K562 (cell line): ENCODE results near the gene NDUFA5. TPM values are rescaled to one million over a fixed set of nuclear protein-coding genes. Genes with fewer than 3 reads are reported as not detected.

Experiments used
- ATF7 ChIP-seq: fragments of 450-650 bp; IDR thresholded peaks from 2 replicates; pipeline ENCODE4 v1.7.1; 2014; ENCODE audit warnings: mild to moderate bottlenecking, moderate library complexity
- CBX3 ChIP-seq, 2 experiments: IDR thresholded peaks; 1 replicate in 1 of 2; 2 replicates in 1 of 2; pipeline ENCODE4 v1.6.1; 2012; ENCODE audit warnings: inconsistent platforms in 2 of 2, low read length in 2 of 2, borderline replicate concordance in 1 of 2, control low read depth in 1 of 2
- CC2D1A ChIP-seq: fragments of 450-650 bp; IDR thresholded peaks from 2 replicates; pipeline ENCODE4 v1.6.1; 2017; ENCODE audit warnings: mild to moderate bottlenecking
- FUS ChIP-seq: fragments of 200-400 bp; formaldehyde crosslinking; optimal IDR thresholded peaks from 2 replicates; pipeline ENCODE3; 2017; ENCODE audit warnings: low read depth, low read length
- GATAD2A ChIP-seq: fragments of 450-650 bp; IDR thresholded peaks from 2 replicates; pipeline ENCODE4 v1.6.1; 2017
- GATAD2B ChIP-seq: fragments of 450-650 bp; IDR thresholded peaks from 2 replicates; pipeline ENCODE4 v1.6.1; 2017; ENCODE audit warnings: mild to moderate bottlenecking, borderline replicate concordance
- HDAC6 ChIP-seq: IDR thresholded peaks from 2 replicates; pipeline ENCODE4 v1.6.1; 2012; ENCODE audit warnings: low read depth, mild to moderate bottlenecking, control low read depth, inconsistent platforms, low read length, moderate library complexity
- HDGF ChIP-seq: fragments of 450-650 bp; IDR thresholded peaks from 2 replicates; pipeline ENCODE4 v1.6.1; 2016
- HNRNPLL ChIP-seq: fragments of 200-400 bp; formaldehyde crosslinking; IDR thresholded peaks from 2 replicates; pipeline ENCODE4 v1.6.1; 2017; ENCODE audit warnings: low read length, low read depth, mild to moderate bottlenecking; ENCODE audit not compliant: poor library complexity, severe bottlenecking
- MTA3 ChIP-seq: fragments of 450-650 bp; formaldehyde crosslinking; IDR thresholded peaks from 2 replicates; pipeline ENCODE4 v1.6.1; 2017; ENCODE audit warnings: mild to moderate bottlenecking, borderline replicate concordance
- NFXL1 ChIP-seq: fragments of 450-650 bp; formaldehyde crosslinking; IDR thresholded peaks from 2 replicates; pipeline ENCODE4 v1.4.0; 2021; ENCODE audit warnings: mild to moderate bottlenecking
- NRF1 ChIP-seq, 2 experiments: fragments of 450-650 bp; IDR thresholded peaks in 1 of 2; conservative IDR thresholded peaks in 1 of 2; 2 replicates each; pipeline ENCODE4 v1.6.1; 2014; ENCODE audit warnings: mild to moderate bottlenecking in 2 of 2
- RBM39 ChIP-seq: fragments of 200-400 bp; formaldehyde crosslinking; optimal IDR thresholded peaks from 2 replicates; pipeline ENCODE3; 2018; ENCODE audit warnings: low read depth, low read length
- SMARCC2 ChIP-seq: fragments of 450-650 bp; IDR thresholded peaks from 2 replicates; pipeline ENCODE4 v1.6.1; 2017; ENCODE audit warnings: antibody characterized with exemption, moderate library complexity, mild to moderate bottlenecking, low read depth
- STAT5A ChIP-seq: IDR thresholded peaks from 2 replicates; pipeline ENCODE4 v1.6.1; 2012; ENCODE audit warnings: low read length, inconsistent platforms, borderline replicate concordance
- TRIM28 ChIP-seq: fragments of 450-650 bp; IDR thresholded peaks from 2 replicates; pipeline ENCODE4 v1.6.1; 2017
- WHSC1 ChIP-seq: IDR thresholded peaks from one replicate; pipeline ENCODE4 v1.6.1; 2012; ENCODE audit warnings: low read length, control low read depth, inconsistent platforms
- XRCC5 ChIP-seq: fragments of 200-400 bp; formaldehyde crosslinking; IDR thresholded peaks from 2 replicates; pipeline ENCODE4 v1.6.1; 2017; ENCODE audit warnings: low read depth, mild to moderate bottlenecking, low read length
- ZEB2 ChIP-seq: fragments of 450-650 bp; IDR thresholded peaks from 2 replicates; pipeline ENCODE4 v1.6.1; 2016
- ZKSCAN8 ChIP-seq: fragments of 200-800 bp; sonication (Bioruptor generic); IDR thresholded peaks from 2 replicates; pipeline ENCODE4 v1.6.1; 2016; ENCODE audit warnings: missing genetic modification characterization, missing compliant biosample characterization
- ZNF175 ChIP-seq: fragments of 200-800 bp; sonication (Bioruptor generic); IDR thresholded peaks from 2 replicates; pipeline ENCODE4 v1.6.1; 2016; ENCODE audit warnings: low read depth, mild to moderate bottlenecking, missing genetic modification characterization, missing compliant biosample characterization
- ZNF444 ChIP-seq: fragments of 250-450 bp; sonication (Bioruptor Pico); IDR thresholded peaks from 2 replicates; pipeline ENCODE4 v1.4.0; 2020; ENCODE audit warnings: mild to moderate bottlenecking, moderate library complexity
- polyA plus RNA-seq, 8 experiments: library from polyadenylated mRNA; depleted of rRNA in 4 of 8; stranded (reverse) in 5 of 8; unstranded in 3 of 8; fragments of >200 nt; fragmentation: Nextera tagmentation in 2 of 8; fragmentation: Illumina TruSeq in 1 of 8; extraction: Ambion mirVana in 2 of 8; extraction: Trizol in 1 of 8; gene quantifications; 2 replicates each; pipeline versions ENCODE4 v1.2.1 to v1.2.3, GENCODE V29; 2011 to 2014; ENCODE audit warnings: inconsistent platforms in 1 of 8, missing spikeins in 1 of 8
- total RNA-seq, 7 experiments: library from RNA; depleted of rRNA in 6 of 7; stranded (reverse); fragments of >200 nt in 6 of 7; fragmentation: Illumina TruSeq in 2 of 7; extraction: Trizol in 2 of 7; gene quantifications; 2 replicates each; pipeline versions ENCODE4 v1.2.1 to v1.2.3, GENCODE V29; 2011 to 2021; ENCODE audit warnings: low replicate concordance in 1 of 7
- TF ChIP-seq, protein P1 (sequence below): fragments of 250-450 bp; sonication (Bioruptor Pico); IDR thresholded peaks from 2 replicates; pipeline ENCODE4 v1.4.0; 2020; ENCODE audit warnings: mild to moderate bottlenecking
- TF ChIP-seq, protein P2 (sequence below): sonication (generic); formaldehyde crosslinking; IDR thresholded peaks from 2 replicates; pipeline ENCODE4 v1.8.0; 2022; ENCODE audit warnings: mild to moderate bottlenecking, missing genetic modification reagents

NDUFA5 gene
- total and polyA plus RNA-seq, 9 of the 15 experiments (the other 6 are each of a cell fraction or from before 2014, with no cell fraction given) = 155 to 677 (median 269) TPM

DNA sequence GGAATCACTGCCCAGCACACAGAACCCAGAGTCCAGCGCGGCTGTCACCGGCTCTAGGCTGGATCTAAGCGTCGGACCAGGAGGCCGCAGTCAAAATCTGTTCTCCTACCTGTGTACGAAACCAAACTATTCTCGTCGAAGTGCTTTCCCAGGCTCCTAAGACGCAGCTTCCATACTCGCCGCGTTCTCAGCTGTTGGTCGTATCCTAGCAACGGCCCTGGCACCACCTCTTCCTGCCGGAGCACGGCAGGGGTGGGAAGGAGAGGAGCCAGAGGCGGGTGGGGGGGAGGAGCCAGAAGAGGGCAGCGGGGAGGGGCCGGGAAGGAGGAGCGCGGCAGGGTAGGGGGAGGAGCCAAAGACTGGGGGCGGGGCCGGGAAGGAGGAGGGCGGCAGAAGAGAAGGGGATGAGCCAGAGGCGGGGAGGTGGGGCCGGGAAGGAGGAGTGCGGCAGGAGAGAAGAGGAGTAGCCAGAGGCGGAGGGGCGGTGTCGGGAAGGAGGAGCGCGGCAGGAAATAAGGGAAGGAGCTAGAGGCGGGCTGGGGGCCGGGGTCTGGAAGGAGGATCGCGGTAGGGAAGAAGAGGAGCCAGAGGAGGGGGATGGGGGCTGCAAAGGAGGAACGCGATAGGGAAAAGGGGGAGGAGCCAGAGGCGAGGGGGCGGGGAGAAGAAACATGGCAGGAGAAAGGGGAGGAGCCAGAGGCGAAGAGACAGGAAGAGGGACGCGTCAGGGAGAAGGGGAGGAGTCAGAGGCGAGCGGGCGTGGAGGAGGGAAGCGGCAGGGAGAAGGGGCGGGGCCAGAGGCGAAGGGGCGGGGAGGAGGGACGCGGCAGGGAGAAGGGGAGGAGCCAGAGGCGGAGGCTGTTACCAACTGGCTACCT lies 23.0 kb downstream of the NDUFA5 start, which contains the start of gene IQUB (continued):
- TF ChIP-seq RBM39 (no peak), MTA3 (peak; percentile 40; the same call in 1 of the 2 replicates), GATAD2B (no peak), GATAD2A (no peak), HNRNPLL (peak; percentile 42), HDGF (peak; percentile 98), ATF7 (0 out of 2 replicates have a peak, but pooled peaks have one; percentile 30), NFXL1 (CRISPR knock-in tag) (no peak), ZEB2 (no peak; the same call in 1 of the 2 replicates), ZNF175 (no peak), CC2D1A (no peak; the same call in 1 of the 2 replicates), ZNF444 (CRISPR knock-in tag) (no peak), TRIM28 (no peak), XRCC5 (no peak), SMARCC2 (no peak), CBX3 (IDR thresholded peaks at IDR 0.05; ENCODE audit: borderline replicate concordance in 1 of 2, low read length in 2 of 2) (no peak; a peak in 1 of 3 replicates), WHSC1 (no peak), ZKSCAN8 (CRISPR knock-in tag) (no peak), HDAC6 (no peak), STAT5A (no peak; the same call in 1 of the 2 replicates), NRF1 (conservative IDR thresholded peaks at IDR 0.05 in 1 of 2, IDR thresholded peaks at IDR 0.05 in 1 of 2) (peak; percentile 24 to 29; a peak in 2 of 4 replicates), FUS (no peak)
- TF ChIP-seq, protein P1, sequence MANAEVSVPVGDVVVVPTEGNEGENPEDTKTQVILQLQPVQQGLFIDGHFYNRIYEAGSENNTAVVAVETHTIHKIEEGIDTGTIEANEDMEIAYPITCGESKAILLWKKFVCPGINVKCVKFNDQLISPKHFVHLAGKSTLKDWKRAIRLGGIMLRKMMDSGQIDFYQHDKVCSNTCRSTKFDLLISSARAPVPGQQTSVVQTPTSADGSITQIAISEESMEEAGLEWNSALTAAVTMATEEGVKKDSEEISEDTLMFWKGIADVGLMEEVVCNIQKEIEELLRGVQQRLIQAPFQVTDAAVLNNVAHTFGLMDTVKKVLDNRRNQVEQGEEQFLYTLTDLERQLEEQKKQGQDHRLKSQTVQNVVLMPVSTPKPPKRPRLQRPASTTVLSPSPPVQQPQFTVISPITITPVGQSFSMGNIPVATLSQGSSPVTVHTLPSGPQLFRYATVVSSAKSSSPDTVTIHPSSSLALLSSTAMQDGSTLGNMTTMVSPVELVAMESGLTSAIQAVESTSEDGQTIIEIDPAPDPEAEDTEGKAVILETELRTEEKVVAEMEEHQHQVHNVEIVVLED (CRISPR knock-in tag) = no peak
- TF ChIP-seq, protein P2, sequence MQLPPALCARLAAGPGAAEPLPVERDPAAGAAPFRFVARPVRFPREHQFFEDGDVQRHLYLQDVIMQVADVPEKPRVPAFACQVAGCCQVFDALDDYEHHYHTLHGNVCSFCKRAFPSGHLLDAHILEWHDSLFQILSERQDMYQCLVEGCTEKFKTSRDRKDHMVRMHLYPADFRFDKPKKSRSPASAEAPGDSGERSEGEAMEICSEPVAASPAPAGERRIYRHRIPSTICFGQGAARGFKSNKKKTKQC (CRISPR knock-in tag) = no peak; the same call in 1 of the 2 replicates
